ENCODE data around the gene GRM5. TPM values are rescaled to one million over a fixed set of nuclear protein-coding genes. Genes with fewer than 3 reads are reported as not detected.
"Not testable (repeated sequence)": the region's sequence is repeated elsewhere in the genome, so short reads cannot be mapped to it uniquely, and the experiment has no call there.

Gene GRM5
- polyA plus RNA-seq, 10 donors, result 0.04 to 0.12 (median 0.07) TPM; not detected in 6

- not testable (repeated sequence) for DNase-seq
These were observed 90.3 kb downstream of the GRM5 start for GRCh38 chr11:88975441-88975840.

- DNase-seq, result no peak
These were observed 93.6 kb downstream of the GRM5 start for GRCh38 chr11:88972210-88972609.

GRCh38 chr11:88961621-88962020 lies 104.2 kb downstream of the GRM5 start:
- not testable (repeated sequence) for DNase-seq

GRCh38 chr11:88959857-88960256 lies 105.9 kb downstream of the GRM5 start:
- not testable (repeated sequence) for DNase-seq

- DNase-seq, result no peak
These were observed 114.8 kb downstream of the GRM5 start for GRCh38 chr11:88950975-88951374.

- DNase-seq, result not testable (repeated sequence)
These were observed 116.9 kb downstream of the GRM5 start for GRCh38 chr11:88948908-88949307.

- not testable (repeated sequence) for DNase-seq
These were observed 117.8 kb downstream of the GRM5 start for GRCh38 chr11:88947843-88948572.

- DNase-seq, result not testable (repeated sequence)
These were observed 136.1 kb downstream of the GRM5 start for GRCh38 chr11:88929665-88930064.

GRCh38 chr11:88917065-88917464 lies 148.7 kb downstream of the GRM5 start:
- DNase-seq, result not testable (repeated sequence)

GRCh38 chr11:88909500-88909899 lies 156.3 kb downstream of the GRM5 start:
- no peak for DNase-seq

GRCh38 chr11:88901436-88901835 lies 164.3 kb downstream of the GRM5 start:
- DNase-seq, result not testable (repeated sequence)

- not testable (repeated sequence) for DNase-seq
These were observed 176.9 kb downstream of the GRM5 start for GRCh38 chr11:88888855-88889254.

GRCh38 chr11:88886796-88887195 lies 179.0 kb downstream of the GRM5 start:
- no peak for DNase-seq

GRCh38 chr11:88882800-88883199 lies 183.0 kb downstream of the GRM5 start:
- DNase-seq, result not testable (repeated sequence)

GRCh38 chr11:88861618-88862017 lies 204.2 kb downstream of the GRM5 start:
- DNase-seq, result no peak

- not testable (repeated sequence) for DNase-seq
These were observed 205.4 kb downstream of the GRM5 start for GRCh38 chr11:88860431-88860830.

- DNase-seq, result not testable (repeated sequence)
These were observed 211.8 kb downstream of the GRM5 start for GRCh38 chr11:88853963-88854362.

- not testable (repeated sequence) for DNase-seq
These were observed 214.2 kb downstream of the GRM5 start for GRCh38 chr11:88851547-88851946.

GRCh38 chr11:88849773-88850172 lies 216.0 kb downstream of the GRM5 start:
- DNase-seq, result not testable (repeated sequence)

- DNase-seq, result peak in 1 of 3 donors; percentile 28
These were observed 216.4 kb downstream of the GRM5 start for GRCh38 chr11:88849368-88849767.

GRCh38 chr11:88846266-88846665 lies 219.5 kb downstream of the GRM5 start:
- DNase-seq, result not testable (repeated sequence)

- not testable (repeated sequence) for DNase-seq
These were observed 220.8 kb downstream of the GRM5 start for GRCh38 chr11:88844941-88845340.

GRCh38 chr11:88843766-88844426 lies 221.9 kb downstream of the GRM5 start:
- not testable (repeated sequence) for DNase-seq
